Activated effector memory CD4-positive, alpha-beta T cell treated with Interleukin-2 at 50 U/mL for 16 hours (primary cell): ENCODE measurements around the gene CHCT1.
"Not testable (repeated sequence)": the region's sequence is repeated elsewhere in the genome, so short reads cannot be mapped to it uniquely, and the experiment has no call there.

ENCODE experiments used
- DNase-seq: peaks from one replicate; pipeline ENCODE4 v3.0.0-alpha.2; 2020

CHCT1 gene

GRCh38 chr17:60422162-60422665 lies at the start of gene CHCT1:
Gene CHCT1, plus strand, starts transcription at chr17:60422489. Its CDS starts 104 bp downstream, at chr17:60422593.
- no peak for DNase-seq

GRCh38 chr17:60372790-60373483 lies 49.4 kb upstream of the CHCT1 start:
- DNase-seq: no peak

GRCh38 chr17:60378187-60378586 lies 44.1 kb upstream of the CHCT1 start:
- DNase-seq: not testable (repeated sequence)

- not testable (repeated sequence) for DNase-seq
These were observed 42.8 kb upstream of the CHCT1 start for GRCh38 chr17:60379461-60379860.

- DNase-seq: no peak
These were observed 40.3 kb upstream of the CHCT1 start for GRCh38 chr17:60381958-60382357.

- DNase-seq: no peak
These were observed 38.9 kb upstream of the CHCT1 start for GRCh38 chr17:60383379-60383778.

- DNase-seq: not testable (repeated sequence)
These were observed 37.4 kb upstream of the CHCT1 start for GRCh38 chr17:60384921-60385320.

GRCh38 chr17:60386147-60387058 lies 35.9 kb upstream of the CHCT1 start:
- DNase-seq: no peak

- no peak for DNase-seq
These were observed 34.6 kb upstream of the CHCT1 start for GRCh38 chr17:60387666-60388065.

- DNase-seq: no peak
These were observed 33.5 kb upstream of the CHCT1 start for GRCh38 chr17:60388742-60389141.

GRCh38 chr17:60390186-60390585 lies 32.1 kb upstream of the CHCT1 start:
- DNase-seq: no peak

- no peak for DNase-seq
These were observed 31.3 kb upstream of the CHCT1 start for GRCh38 chr17:60390925-60391470.

- no peak for DNase-seq
These were observed 30.7 kb upstream of the CHCT1 start for GRCh38 chr17:60391471-60392041.

GRCh38 chr17:60392042-60392844 lies 30.0 kb upstream of the CHCT1 start, which contains the start of gene USP32:
Gene USP32, minus strand, starts transcription at chr17:60392133. Its CDS starts 194 bp downstream, at chr17:60391939.
- DNase-seq: peak; percentile 98

- DNase-seq: peak; percentile 8
These were observed 29.2 kb upstream of the CHCT1 start for GRCh38 chr17:60392845-60393702.

- DNase-seq: no peak
These were observed 28.2 kb upstream of the CHCT1 start for GRCh38 chr17:60393840-60394723.

- DNase-seq: no peak
These were observed 26.7 kb upstream of the CHCT1 start for GRCh38 chr17:60395508-60396065.

- DNase-seq: no peak
These were observed 25.9 kb upstream of the CHCT1 start for GRCh38 chr17:60396412-60396811.

GRCh38 chr17:60398227-60398959 lies 23.9 kb upstream of the CHCT1 start:
- DNase-seq: no peak
